HepG2 (cell line): ENCODE results near the gene CHID1. TPM values are rescaled to one million over a fixed set of nuclear protein-coding genes. Genes with fewer than 3 reads are reported as not detected.

Experiments used
- ASH2L ChIP-seq: fragments of 300-600, 200-600 bp; sonication (generic); IDR thresholded peaks from 2 replicates; pipeline ENCODE4 v1.7.0; 2017; ENCODE audit warnings: low read depth, mild to moderate bottlenecking, moderate library complexity, mixed read lengths, low read length; ENCODE audit not compliant: insufficient read length
- IRX3 ChIP-seq: sonication (generic); formaldehyde crosslinking; IDR thresholded peaks from 2 replicates; pipeline ENCODE4 v1.8.1; 2023; ENCODE audit warnings: mild to moderate bottlenecking, low read depth, missing genetic modification reagents, borderline replicate concordance
- ISX ChIP-seq: sonication (generic); formaldehyde crosslinking; conservative IDR thresholded peaks from 2 replicates; pipeline ENCODE4 v1.5.0; 2020; ENCODE audit warnings: missing genetic modification reagents
- RBAK ChIP-seq: sonication (generic); formaldehyde crosslinking; IDR thresholded peaks from 2 replicates; pipeline ENCODE4 v1.5.1; 2020; ENCODE audit warnings: mild to moderate bottlenecking, missing genetic modification reagents
- XRCC5 ChIP-seq: fragments of 200-400 bp; formaldehyde crosslinking; optimal IDR thresholded peaks from 2 replicates; pipeline ENCODE3; 2017; ENCODE audit warnings: mild to moderate bottlenecking, low read length
- ZMYM3 ChIP-seq: sonication (generic); formaldehyde crosslinking; IDR thresholded peaks from 2 replicates; pipeline ENCODE4 v1.5.1; 2020; ENCODE audit warnings: mild to moderate bottlenecking, missing genetic modification reagents
- ZNF160 ChIP-seq: sonication (generic); formaldehyde crosslinking; IDR thresholded peaks from 2 replicates; pipeline ENCODE4 v1.8.0; 2022; ENCODE audit warnings: mild to moderate bottlenecking, inconsistent platforms, missing genetic modification reagents
- ZNF724P ChIP-seq: sonication (generic); formaldehyde crosslinking; IDR thresholded peaks from 2 replicates; pipeline ENCODE4 v1.8.0; 2022; ENCODE audit warnings: missing genetic modification reagents, borderline replicate concordance
- ZZZ3 ChIP-seq: sonication (generic); formaldehyde crosslinking; IDR thresholded peaks from 2 replicates; pipeline ENCODE4 v1.4.0; 2020; ENCODE audit warnings: missing genetic modification reagents, mild to moderate bottlenecking, borderline replicate concordance
- polyA plus RNA-seq, 8 experiments: library from polyadenylated mRNA; depleted of rRNA in 3 of 8; stranded (reverse) in 7 of 8; unstranded in 1 of 8; fragments of >200 nt; fragmentation: Illumina TruSeq in 4 of 8; extraction: Trizol in 4 of 8; gene quantifications; 2 replicates each; pipeline versions ENCODE4 v1.2.1 to v1.2.3, GENCODE V29; 2011 to 2016; ENCODE audit warnings: low read depth in 4 of 8, missing spikeins in 1 of 8, mixed read lengths in 1 of 8; ENCODE audit not compliant: insufficient read depth in 1 of 8
- total RNA-seq, 5 experiments: library from RNA; depleted of rRNA; stranded (reverse); fragments of >200 nt; fragmentation: Illumina TruSeq; extraction: Trizol; gene quantifications; 2 replicates each; pipeline ENCODE4 v1.2.3, GENCODE V29; 2016; ENCODE audit warnings: low read depth in 1 of 5
- TF ChIP-seq, protein P1 (sequence below): sonication (generic); formaldehyde crosslinking; IDR thresholded peaks from 2 replicates; pipeline ENCODE4 v1.8.0; 2022; ENCODE audit warnings: missing genetic modification reagents, mild to moderate bottlenecking, borderline replicate concordance
- TF ChIP-seq, protein P2 (sequence below): sonication (generic); formaldehyde crosslinking; IDR thresholded peaks from 2 replicates; pipeline ENCODE4 v1.4.0; 2020; ENCODE audit warnings: missing genetic modification reagents, borderline replicate concordance
- TF ChIP-seq, protein P3 (sequence below): IDR thresholded peaks from 2 replicates; pipeline ENCODE4 v1.6.1; 2016; ENCODE audit warnings: missing genetic modification reagents, missing compliant biosample characterization
- TF ChIP-seq, protein P4 (sequence below): sonication (generic); formaldehyde crosslinking; IDR thresholded peaks from 2 replicates; pipeline ENCODE4 v1.4.0; 2020; ENCODE audit warnings: missing genetic modification reagents
- TF ChIP-seq, protein P5 (sequence below): sonication (generic); formaldehyde crosslinking; IDR thresholded peaks from 2 replicates; pipeline ENCODE4 v1.8.0; 2022; ENCODE audit warnings: mild to moderate bottlenecking, missing genetic modification reagents, borderline replicate concordance
- TF ChIP-seq, protein P6 (sequence below): sonication (generic); formaldehyde crosslinking; conservative IDR thresholded peaks from 2 replicates; pipeline ENCODE4 v1.8.0; 2022; ENCODE audit warnings: mild to moderate bottlenecking, moderate library complexity, missing genetic modification reagents

The CHID1 gene
- total and polyA plus RNA-seq, 2 of the 13 experiments (the other 11 are each of a cell fraction or from before 2014, with no cell fraction given) = 65.1 to 93.6 TPM

DNA sequence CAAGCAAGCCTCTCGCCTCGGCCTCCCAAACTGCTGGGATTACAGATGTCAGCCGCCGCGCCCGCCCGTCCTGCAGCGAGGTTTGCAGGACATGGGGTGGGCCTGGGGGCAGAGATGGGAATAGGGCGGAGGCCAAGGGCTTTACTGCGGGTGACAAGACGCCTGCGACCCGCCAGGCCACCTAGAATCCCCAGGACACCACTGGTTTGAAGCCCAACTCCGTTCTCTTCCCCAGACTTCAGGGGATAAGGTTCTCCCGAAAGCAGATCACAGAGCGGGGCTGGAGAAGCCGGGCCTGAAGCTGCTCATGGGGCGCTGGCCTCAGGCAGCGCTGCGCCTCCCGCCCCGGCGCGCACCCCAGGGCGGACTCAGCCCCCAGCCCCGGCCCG, 68.6 kb downstream of the CHID1 start (continued):
- TF ChIP-seq, protein P1, sequence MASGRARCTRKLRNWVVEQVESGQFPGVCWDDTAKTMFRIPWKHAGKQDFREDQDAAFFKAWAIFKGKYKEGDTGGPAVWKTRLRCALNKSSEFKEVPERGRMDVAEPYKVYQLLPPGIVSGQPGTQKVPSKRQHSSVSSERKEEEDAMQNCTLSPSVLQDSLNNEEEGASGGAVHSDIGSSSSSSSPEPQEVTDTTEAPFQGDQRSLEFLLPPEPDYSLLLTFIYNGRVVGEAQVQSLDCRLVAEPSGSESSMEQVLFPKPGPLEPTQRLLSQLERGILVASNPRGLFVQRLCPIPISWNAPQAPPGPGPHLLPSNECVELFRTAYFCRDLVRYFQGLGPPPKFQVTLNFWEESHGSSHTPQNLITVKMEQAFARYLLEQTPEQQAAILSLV (CRISPR knock-in tag) = no peak
- TF ChIP-seq, protein P2, sequence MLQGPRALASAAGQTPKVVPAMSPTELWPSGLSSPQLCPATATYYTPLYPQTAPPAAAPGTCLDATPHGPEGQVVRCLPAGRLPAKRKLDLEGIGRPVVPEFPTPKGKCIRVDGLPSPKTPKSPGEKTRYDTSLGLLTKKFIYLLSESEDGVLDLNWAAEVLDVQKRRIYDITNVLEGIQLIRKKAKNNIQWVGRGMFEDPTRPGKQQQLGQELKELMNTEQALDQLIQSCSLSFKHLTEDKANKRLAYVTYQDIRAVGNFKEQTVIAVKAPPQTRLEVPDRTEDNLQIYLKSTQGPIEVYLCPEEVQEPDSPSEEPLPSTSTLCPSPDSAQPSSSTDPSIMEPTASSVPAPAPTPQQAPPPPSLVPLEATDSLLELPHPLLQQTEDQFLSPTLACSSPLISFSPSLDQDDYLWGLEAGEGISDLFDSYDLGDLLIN (CRISPR knock-in tag) = 0 out of 2 replicates have a peak, but pooled peaks have one; percentile 26
- no peak for TF ChIP-seq ZZZ3 (CRISPR knock-in tag)
- TF ChIP-seq ZMYM3 (CRISPR knock-in tag) = no peak
- 0 out of 2 replicates have a peak, but pooled peaks have one; percentile 30 for TF ChIP-seq ZNF160 (CRISPR knock-in tag)
- TF ChIP-seq XRCC5 = no peak
- 0 out of 2 replicates have a peak, but pooled peaks have one; percentile 72 for TF ChIP-seq ISX
- TF ChIP-seq, protein P3, sequence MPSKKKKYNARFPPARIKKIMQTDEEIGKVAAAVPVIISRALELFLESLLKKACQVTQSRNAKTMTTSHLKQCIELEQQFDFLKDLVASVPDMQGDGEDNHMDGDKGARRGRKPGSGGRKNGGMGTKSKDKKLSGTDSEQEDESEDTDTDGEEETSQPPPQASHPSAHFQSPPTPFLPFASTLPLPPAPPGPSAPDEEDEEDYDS = no peak
- TF ChIP-seq IRX3 (CRISPR knock-in tag) = no peak
- TF ChIP-seq, protein P4, sequence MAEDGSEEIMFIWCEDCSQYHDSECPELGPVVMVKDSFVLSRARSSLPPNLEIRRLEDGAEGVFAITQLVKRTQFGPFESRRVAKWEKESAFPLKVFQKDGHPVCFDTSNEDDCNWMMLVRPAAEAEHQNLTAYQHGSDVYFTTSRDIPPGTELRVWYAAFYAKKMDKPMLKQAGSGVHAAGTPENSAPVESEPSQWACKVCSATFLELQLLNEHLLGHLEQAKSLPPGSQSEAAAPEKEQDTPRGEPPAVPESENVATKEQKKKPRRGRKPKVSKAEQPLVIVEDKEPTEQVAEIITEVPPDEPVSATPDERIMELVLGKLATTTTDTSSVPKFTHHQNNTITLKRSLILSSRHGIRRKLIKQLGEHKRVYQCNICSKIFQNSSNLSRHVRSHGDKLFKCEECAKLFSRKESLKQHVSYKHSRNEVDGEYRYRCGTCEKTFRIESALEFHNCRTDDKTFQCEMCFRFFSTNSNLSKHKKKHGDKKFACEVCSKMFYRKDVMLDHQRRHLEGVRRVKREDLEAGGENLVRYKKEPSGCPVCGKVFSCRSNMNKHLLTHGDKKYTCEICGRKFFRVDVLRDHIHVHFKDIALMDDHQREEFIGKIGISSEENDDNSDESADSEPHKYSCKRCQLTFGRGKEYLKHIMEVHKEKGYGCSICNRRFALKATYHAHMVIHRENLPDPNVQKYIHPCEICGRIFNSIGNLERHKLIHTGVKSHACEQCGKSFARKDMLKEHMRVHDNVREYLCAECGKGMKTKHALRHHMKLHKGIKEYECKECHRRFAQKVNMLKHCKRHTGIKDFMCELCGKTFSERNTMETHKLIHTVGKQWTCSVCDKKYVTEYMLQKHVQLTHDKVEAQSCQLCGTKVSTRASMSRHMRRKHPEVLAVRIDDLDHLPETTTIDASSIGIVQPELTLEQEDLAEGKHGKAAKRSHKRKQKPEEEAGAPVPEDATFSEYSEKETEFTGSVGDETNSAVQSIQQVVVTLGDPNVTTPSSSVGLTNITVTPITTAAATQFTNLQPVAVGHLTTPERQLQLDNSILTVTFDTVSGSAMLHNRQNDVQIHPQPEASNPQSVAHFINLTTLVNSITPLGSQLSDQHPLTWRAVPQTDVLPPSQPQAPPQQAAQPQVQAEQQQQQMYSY (CRISPR knock-in tag) = 0 out of 2 replicates have a peak, but pooled peaks have one; percentile 11
- TF ChIP-seq RBAK (CRISPR knock-in tag) = no peak
- no peak for TF ChIP-seq ASH2L
- TF ChIP-seq, protein P5, sequence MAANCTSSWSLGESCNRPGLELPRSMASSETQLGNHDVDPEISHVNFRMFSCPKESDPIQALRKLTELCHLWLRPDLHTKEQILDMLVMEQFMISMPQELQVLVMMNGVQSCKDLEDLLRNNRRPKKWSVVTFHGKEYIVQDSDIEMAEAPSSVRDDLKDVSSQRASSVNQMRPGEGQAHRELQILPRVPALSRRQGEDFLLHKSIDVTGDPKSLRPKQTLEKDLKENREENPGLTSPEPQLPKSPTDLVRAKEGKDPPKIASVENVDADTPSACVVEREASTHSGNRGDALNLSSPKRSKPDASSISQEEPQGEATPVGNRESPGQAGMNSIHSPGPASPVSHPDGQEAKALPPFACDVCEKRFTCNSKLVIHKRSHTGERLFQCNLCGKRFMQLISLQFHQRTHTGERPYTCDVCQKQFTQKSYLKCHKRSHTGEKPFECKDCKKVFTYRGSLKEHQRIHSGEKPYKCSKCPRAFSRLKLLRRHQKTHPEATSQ (CRISPR knock-in tag) = no peak
- peak; percentile 7; the same call in 1 of the 2 replicates for TF ChIP-seq ZNF724P
- TF ChIP-seq, protein P6, sequence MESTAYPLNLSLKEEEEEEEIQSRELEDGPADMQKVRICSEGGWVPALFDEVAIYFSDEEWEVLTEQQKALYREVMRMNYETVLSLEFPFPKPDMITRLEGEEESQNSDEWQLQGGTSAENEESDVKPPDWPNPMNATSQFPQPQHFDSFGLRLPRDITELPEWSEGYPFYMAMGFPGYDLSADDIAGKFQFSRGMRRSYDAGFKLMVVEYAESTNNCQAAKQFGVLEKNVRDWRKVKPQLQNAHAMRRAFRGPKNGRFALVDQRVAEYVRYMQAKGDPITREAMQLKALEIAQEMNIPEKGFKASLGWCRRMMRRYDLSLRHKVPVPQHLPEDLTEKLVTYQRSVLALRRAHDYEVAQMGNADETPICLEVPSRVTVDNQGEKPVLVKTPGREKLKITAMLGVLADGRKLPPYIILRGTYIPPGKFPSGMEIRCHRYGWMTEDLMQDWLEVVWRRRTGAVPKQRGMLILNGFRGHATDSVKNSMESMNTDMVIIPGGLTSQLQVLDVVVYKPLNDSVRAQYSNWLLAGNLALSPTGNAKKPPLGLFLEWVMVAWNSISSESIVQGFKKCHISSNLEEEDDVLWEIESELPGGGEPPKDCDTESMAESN (CRISPR knock-in tag) = no peak
